Gastrocnemius medialis (tissue), 4 donors: ENCODE results near the gene RSBN1.

Experiments
- CTCF ChIP-seq, 5 experiments: fragments of 450-650 bp in 3 of 5; fragments of 200-600 bp in 2 of 5; sonication (generic) in 2 of 5; IDR thresholded peaks in 4 of 5; conservative IDR thresholded peaks in 1 of 5; 1 replicate in 4 of 5; 2 replicates in 1 of 5; pipeline ENCODE4 v1.5.1; 2016 to 2019; ENCODE audit warnings: antibody characterized with exemption in 5 of 5, mild to moderate bottlenecking in 3 of 5, moderate library complexity in 3 of 5
- POLR2A ChIP-seq, 2 donors: fragments of 450-650 bp; IDR thresholded peaks; one replicate each; pipeline ENCODE4 v1.6.1; 2017; ENCODE audit warnings: antibody characterized with exemption in 2 of 2, mild to moderate bottlenecking in 2 of 2, moderate library complexity in 2 of 2

GRCh38 chr1:113770031-113770430, 42.2 kb downstream of the RSBN1 start:
- TF ChIP-seq CTCF (IDR thresholded peaks at IDR 0.05 in 4 of 5, conservative IDR thresholded peaks at IDR 0.05 in 1 of 5) (no peak), POLR2A (IDR thresholded peaks at IDR 0.05) (no peak)
